Heart left ventricle (tissue), 16 donors: ENCODE results near the gene OGDH. TPM values are rescaled to one million over a fixed set of nuclear protein-coding genes. Genes with fewer than 3 reads are reported as not detected.

Experiments
- ATAC-seq, 4 donors: fragments of 200-7000 bp; cut with Tn5 transposase; one replicate each; pipeline ENCODE4 v1.9.1; 2020 to 2022; ENCODE audit warnings: moderate library complexity in 4 of 4, mild to moderate bottlenecking in 3 of 4, moderate number of reproducible peaks in 1 of 4
- DNase-seq, 5 donors: peaks; one replicate each; pipeline ENCODE4 v3.0.0-alpha.2; 2020
- H3K27ac ChIP-seq, 12 donors: fragments of 200-600 bp; sonication (generic) in 4 of 12; one replicate each; pipeline versions ENCODE4 v1.5.0 to v1.8.0; 2016 to 2022; ENCODE audit warnings: mild to moderate bottlenecking in 2 of 12
- H3K27me3 ChIP-seq, 9 donors: fragments of 200-600 bp; sonication (generic) in 2 of 9; one replicate each; pipeline versions ENCODE4 v1.5.1 to v1.8.0; 2016 to 2022; ENCODE audit warnings: mild to moderate bottlenecking in 3 of 9
- H3K36me3 ChIP-seq, 9 donors: fragments of 200-600 bp; sonication (generic) in 2 of 9; one replicate each; pipeline versions ENCODE4 v1.5.0 to v1.8.0; 2018 to 2022; ENCODE audit warnings: mild to moderate bottlenecking in 2 of 9
- H3K4me1 ChIP-seq, 12 donors: fragments of 200-600 bp; sonication (generic) in 4 of 12; one replicate each; pipeline versions ENCODE4 v1.5.0 to v1.8.0; 2016 to 2022; ENCODE audit warnings: mild to moderate bottlenecking in 3 of 12
- H3K4me3 ChIP-seq, 12 donors: fragments of 200-600 bp; sonication (generic) in 4 of 12; one replicate each; pipeline versions ENCODE4 v1.5.0 to v1.8.0; 2017 to 2022; ENCODE audit warnings: mild to moderate bottlenecking in 9 of 12, moderate library complexity in 4 of 12
- H3K9me3 ChIP-seq, 12 donors: fragments of 200-600 bp; sonication (generic) in 4 of 12; one replicate each; pipeline versions ENCODE4 v1.5.0 to v1.8.0; 2016 to 2022; ENCODE audit warnings: mild to moderate bottlenecking in 1 of 12
- POLR2A ChIP-seq, 2 donors: fragments of 450-650 bp; IDR thresholded peaks; one replicate each; pipeline ENCODE4 v1.6.1; 2017; ENCODE audit warnings: antibody characterized with exemption in 2 of 2, mild to moderate bottlenecking in 2 of 2, moderate library complexity in 2 of 2
- WGBS, 4 donors: extraction: QIAGEN DNeasy Blood & Tissue Kit in 2 of 4; methylation state at CpG; one replicate each; pipeline versions ENCODE4 v1.1.5 to v1.1.7; 2013 to 2018; 5-methylcytosine and 5-hydroxymethylcytosine counted together
- intact Hi-C, 10 donors: fragments of 100-400 bp; cut with DNase I; formaldehyde crosslinking; loops; one replicate each; pipeline versions ENCODE4 v1.11.1 to v1.14.2; 2022
- polyA plus RNA-seq, 2 donors: library from polyadenylated mRNA; stranded (reverse); fragments of 200-250 nt; gene quantifications; one replicate each; pipeline ENCODE4 v1.2.3, GENCODE V29; 2013
- total RNA-seq, 9 donors: library from RNA; depleted of rRNA in 2 of 9; stranded (reverse); fragments of >200 nt in 2 of 9; fragmentation: NEBNext Ultra II Directional in 3 of 9; extraction: Animal tissue kit (Norgen Biotek cat#: 25700) in 3 of 9; gene quantifications; one replicate each; pipeline versions ENCODE4 v1.1.0 to v1.2.4, GENCODE V29; 2016 to 2023
- TF ChIP-seq, protein P1 (sequence below), 12 donors: fragments of 200-600 bp; sonication (generic) in 4 of 12; IDR thresholded peaks; one replicate each; pipeline versions ENCODE4 v1.5.0 to v1.8.0; 2018 to 2022; ENCODE audit warnings: antibody characterized with exemption in 12 of 12, mild to moderate bottlenecking in 5 of 12
- donor health status: ischemic (EF 13 %, LVEDD 7.1; RV severe dilation, severe dysfunction).
- donor health status: healthy with polysubstance abuse.
- donor health status: DM: no; HTN: yes; CAD: no.
- donor health status: DM: no; HTN: no; CAD: no.
- donor health status: ischemic (EF 25% LVEDD 6.9; RV normal size, moderate dysfunction).
- donor health status: ischemic (EF 25% LVEDD 5.7; RV mildly dilated, moderate dysfunction).
- donor health status: healthy.
- donor health status: DM: yes; HTN: yes; CAD: no.
- donor health status: ischemic (EF 35%, LVEDD 5.7; RV mildly dilated, moderate dysfunction).
- donor health status: nonischemic (EF 11% LVEDD 7.7; RV severe dilation, severe dysfunction).
- donor health status: DM: yes; HTN: yes; CAD: no.
- donor health status: PGD.
- donor health status: ischemic (EF 29% LVEDD 5.4; RV normal size, mild dysfunction).
- donor health status: nonischemic (EF 23%, LVEDD 6.1; RV moderate dilation, normal function).

OGDH gene
- total and polyA plus RNA-seq, 11 donors = 247 to 789 (median 633) TPM

GRCh38 chr7:44654255-44654796 is 47.9 kb downstream of the OGDH start:
- H3K9me3 ChIP-seq = peaks cover 0 to 16% (median 0%) of the 10 kb centered on the region in 12 donors
- intact Hi-C loops = loop anchor here in 3 of 10 donors (2.0 to 5.0 kb wide), 2 partner anchors 40 to 47 kb away; partner anchors contain the start of gene OGDH (in 2 of the 3)
- H3K4me3 ChIP-seq = no peak overlapping the region
- ATAC-seq (peak; percentile 68 to 87 (median 82)), DNase-seq (peak in 3 of 5 donors; percentile 51 to 89 (median 69))
- TF ChIP-seq, protein P1, sequence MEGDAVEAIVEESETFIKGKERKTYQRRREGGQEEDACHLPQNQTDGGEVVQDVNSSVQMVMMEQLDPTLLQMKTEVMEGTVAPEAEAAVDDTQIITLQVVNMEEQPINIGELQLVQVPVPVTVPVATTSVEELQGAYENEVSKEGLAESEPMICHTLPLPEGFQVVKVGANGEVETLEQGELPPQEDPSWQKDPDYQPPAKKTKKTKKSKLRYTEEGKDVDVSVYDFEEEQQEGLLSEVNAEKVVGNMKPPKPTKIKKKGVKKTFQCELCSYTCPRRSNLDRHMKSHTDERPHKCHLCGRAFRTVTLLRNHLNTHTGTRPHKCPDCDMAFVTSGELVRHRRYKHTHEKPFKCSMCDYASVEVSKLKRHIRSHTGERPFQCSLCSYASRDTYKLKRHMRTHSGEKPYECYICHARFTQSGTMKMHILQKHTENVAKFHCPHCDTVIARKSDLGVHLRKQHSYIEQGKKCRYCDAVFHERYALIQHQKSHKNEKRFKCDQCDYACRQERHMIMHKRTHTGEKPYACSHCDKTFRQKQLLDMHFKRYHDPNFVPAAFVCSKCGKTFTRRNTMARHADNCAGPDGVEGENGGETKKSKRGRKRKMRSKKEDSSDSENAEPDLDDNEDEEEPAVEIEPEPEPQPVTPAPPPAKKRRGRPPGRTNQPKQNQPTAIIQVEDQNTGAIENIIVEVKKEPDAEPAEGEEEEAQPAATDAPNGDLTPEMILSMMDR (IDR thresholded peaks at IDR 0.05) = no peak
- TF ChIP-seq POLR2A (IDR thresholded peaks at IDR 0.05) = peak in 1 of 2 donors; percentile 24
- H3K36me3 ChIP-seq = peaks cover 0 to 94% (median 63%) of the 10 kb centered on the region in 9 donors
- peak overlapping the region; percentile 11 to 90 (median 74) for H3K27ac ChIP-seq
- H3K27me3 ChIP-seq = no peaks in the 10 kb centered on the region
- H3K4me1 ChIP-seq = peaks cover 0 to 29% (median 12%) of the 10 kb centered on the region in 12 donors
- WGBS, 4 donors = 55 to 62% (median 60%) methylated on average over 11 of the region's 11 CpGs

- Histone ChIP-seq H3K4me3 (no peak overlapping the region), H3K27me3 (no peaks in the 10 kb centered on the region), H3K9me3 (peaks cover 0 to 20% (median 0%) of the 10 kb centered on the region in 12 donors), H3K36me3 (peaks cover 0 to 91% (median 54%) of the 10 kb centered on the region in 9 donors), H3K4me1 (peaks cover 0 to 24% (median 9%) of the 10 kb centered on the region in 12 donors), H3K27ac (peak overlapping the region in 11 of 12 donors; percentile 11 to 90 (median 75))
- intact Hi-C loops = loop anchor here in 2 of 10 donors (2.0 to 5.0 kb wide), 2 partner anchors 37 to 39 kb away; no protein-coding TSS in a partner anchor
- DNase-seq = no peak
- ATAC-seq = no peak
- 88 to 100% (median 89%) methylated on average over 1 of the region's 1 CpG for WGBS, 4 donors
- TF ChIP-seq, protein P1 (IDR thresholded peaks at IDR 0.05) = no peak
- TF ChIP-seq POLR2A (IDR thresholded peaks at IDR 0.05) = no peak
These were observed 48.9 kb downstream of the OGDH start for GRCh38 chr7:44655341-44655740.

GRCh38 chr7:44658979-44659378 is 52.6 kb downstream of the OGDH start:
- 96 to 99% (median 98%) methylated on average over 7 of the region's 7 CpGs for WGBS, 4 donors
- intact Hi-C loops = loop anchor here in 1 of 10 donors (5.0 kb wide), 1 partner anchor 33 kb away; no protein-coding TSS in a partner anchor
- peaks cover 0 to 39% (median 15%) of the 10 kb centered on the region in 12 donors for H3K9me3 ChIP-seq

DNA sequence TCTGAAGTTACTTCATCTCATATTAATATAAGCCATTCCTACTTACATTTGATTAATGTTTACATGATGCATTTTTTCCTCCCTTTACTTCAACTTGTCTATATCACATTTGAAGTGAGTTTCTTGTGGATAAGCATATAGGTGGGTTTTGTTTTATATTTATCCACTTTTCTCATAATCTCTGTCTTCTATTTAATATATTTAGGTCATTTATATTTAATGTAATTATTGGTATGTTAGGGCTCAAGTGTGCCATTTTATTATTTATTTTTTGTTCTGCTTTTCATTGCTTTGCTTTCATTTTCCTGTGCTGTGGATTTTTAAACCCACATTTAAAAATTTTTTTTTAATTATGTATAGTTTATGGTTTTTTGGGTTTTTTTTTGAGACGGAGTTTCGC is 54.8 kb downstream of the OGDH start:
- WGBS, 4 donors = 65 to 98% (median 87%) methylated on average over 2 of the region's 2 CpGs
- intact Hi-C loops = no loop called here
- no peak overlapping the region for H3K27ac ChIP-seq
- H3K9me3 ChIP-seq = peaks cover 0 to 39% (median 15%) of the 10 kb centered on the region in 12 donors
- no peak for DNase-seq
- TF ChIP-seq, protein P1 (IDR thresholded peaks at IDR 0.05) = no peak
- no peak for TF ChIP-seq POLR2A (IDR thresholded peaks at IDR 0.05)
- ATAC-seq = no peak
- H3K4me1 ChIP-seq = peaks cover 0 to 11% (median 0%) of the 10 kb centered on the region in 12 donors
- H3K27me3 ChIP-seq = no peaks in the 10 kb centered on the region
- H3K36me3 ChIP-seq = peaks cover 2 to 95% (median 48%) of the 10 kb centered on the region in 9 donors
- no peak overlapping the region for H3K4me3 ChIP-seq

More at GRCh38 chr7:44658979-44659378, 52.6 kb downstream of the OGDH start:
- H3K27me3 ChIP-seq = no peaks in the 10 kb centered on the region
- peaks cover 0 to 9% (median under 1%) of the 10 kb centered on the region in 12 donors for H3K4me1 ChIP-seq
- H3K27ac ChIP-seq = no peak overlapping the region
- DNase-seq = no peak
- H3K4me3 ChIP-seq = no peak overlapping the region
- no peak for ATAC-seq
- TF ChIP-seq, protein P1 (IDR thresholded peaks at IDR 0.05) = no peak
- TF ChIP-seq POLR2A (IDR thresholded peaks at IDR 0.05) = no peak
- peaks cover 2 to 92% (median 63%) of the 10 kb centered on the region in 9 donors for H3K36me3 ChIP-seq
